Stimulated activated CD8-positive, alpha-beta memory T cell treated with anti-CD3 and anti-CD28 coated beads, Interleukin-4, amount 100 ng/mL, for 48 hours (primary cell): ENCODE measurements around the gene BMPER.
"Not testable (repeated sequence)": the region's sequence is repeated elsewhere in the genome, so short reads cannot be mapped to it uniquely, and the experiment has no call there.

Experiments
- DNase-seq: peaks from one replicate; pipeline ENCODE4 v3.0.0-alpha.2; 2020

The BMPER gene

DNA sequence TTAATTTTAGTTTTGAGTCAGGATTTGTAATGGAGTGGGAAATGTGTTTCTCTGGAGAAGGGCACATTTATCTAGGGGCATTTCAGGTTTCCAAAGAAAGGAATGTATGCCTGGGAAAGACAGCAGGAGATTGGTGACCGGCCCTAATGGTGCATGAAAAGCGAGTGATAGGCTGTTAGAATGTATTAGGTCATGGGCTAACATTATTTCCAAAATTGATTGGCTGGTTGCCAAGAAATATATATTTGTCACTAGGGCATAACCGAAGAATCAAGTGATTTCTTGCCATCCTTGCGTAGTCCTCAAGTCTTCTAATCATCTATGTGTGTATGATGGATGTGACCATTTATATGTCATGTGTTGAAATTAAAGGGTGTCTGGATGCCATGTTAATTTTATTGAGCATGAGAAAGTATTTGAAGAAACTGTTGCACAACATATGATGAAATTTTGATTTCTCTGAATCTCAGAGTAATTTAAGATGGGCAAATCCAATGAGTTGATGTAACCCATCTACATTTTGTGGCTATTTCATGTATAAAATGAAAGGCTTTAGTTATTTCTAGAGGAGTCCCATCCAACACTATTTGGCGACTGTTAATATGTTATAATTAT lies 248.4 kb downstream of the BMPER start:
- no peak for DNase-seq

DNA sequence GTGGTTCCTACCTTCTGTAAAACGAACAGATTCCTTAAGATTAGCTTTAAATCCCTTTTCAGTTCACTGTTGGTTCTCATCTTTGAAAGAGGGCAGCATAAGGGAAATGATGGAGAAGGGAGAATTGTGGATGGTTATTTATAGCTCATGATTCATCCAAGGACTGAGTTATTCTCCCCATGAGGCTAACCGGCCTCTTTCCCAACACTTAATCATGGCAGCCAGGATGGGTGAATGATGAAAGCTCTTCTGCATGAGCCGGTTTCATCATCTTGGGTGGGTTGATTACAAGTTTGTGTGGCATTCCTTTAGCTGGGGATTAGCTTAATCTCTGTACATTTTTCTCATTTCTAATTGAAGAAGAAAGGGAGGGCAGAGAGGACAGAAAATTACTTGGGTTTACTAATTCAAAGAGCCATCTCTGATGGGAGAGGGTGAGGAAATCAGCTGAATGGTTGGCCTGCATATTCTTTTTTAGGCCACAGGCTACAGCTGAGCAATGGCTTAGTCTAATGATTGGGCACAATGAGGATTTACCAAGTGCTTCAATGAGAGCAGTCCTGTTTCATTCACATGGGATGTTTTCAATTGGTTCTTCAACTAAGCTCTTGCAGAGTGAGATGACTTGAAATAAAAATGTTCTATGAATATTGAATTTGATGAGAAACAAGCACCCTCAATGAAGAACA lies 250.0 kb downstream of the BMPER start:
- DNase-seq = no peak

DNA sequence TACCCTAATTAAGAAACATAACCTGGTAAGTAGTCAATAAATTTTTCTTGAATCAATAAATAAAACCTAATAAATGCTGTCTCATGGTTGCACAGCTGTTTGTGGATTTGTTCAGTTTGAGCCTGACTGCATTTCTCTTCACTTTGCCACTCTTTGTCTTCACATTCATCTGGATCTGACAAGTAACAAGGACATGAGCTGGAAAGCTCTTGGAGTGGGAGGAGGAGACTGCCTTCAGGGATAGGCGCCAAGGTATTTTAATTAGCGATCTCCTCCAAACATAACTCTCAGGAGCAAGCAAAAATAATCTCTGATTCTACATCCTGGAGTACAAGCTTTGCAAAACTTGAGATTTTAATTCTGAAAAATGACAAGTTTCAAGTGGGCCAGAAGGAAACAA lies 251.0 kb downstream of the BMPER start:
- no peak for DNase-seq

DNA sequence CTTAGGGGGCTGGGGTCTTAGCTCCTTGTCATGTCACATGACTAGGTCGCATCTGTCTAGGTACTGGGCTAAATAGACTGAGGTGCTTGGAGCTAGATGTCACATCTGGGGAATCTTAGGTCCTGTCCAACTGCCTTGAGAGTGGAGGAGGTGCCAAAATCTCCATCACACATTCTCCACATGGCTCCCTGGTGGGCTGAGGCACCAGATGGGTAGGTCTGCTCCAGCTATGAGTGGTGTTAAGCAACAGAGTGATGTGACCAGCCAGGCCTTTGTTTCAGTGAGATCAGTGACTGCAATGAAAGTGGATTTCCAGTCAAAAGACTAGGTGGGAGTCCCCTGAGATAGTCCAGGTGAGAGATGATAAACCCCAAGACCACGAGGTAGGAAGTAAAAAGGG lies 251.8 kb downstream of the BMPER start:
- DNase-seq = no peak

DNA sequence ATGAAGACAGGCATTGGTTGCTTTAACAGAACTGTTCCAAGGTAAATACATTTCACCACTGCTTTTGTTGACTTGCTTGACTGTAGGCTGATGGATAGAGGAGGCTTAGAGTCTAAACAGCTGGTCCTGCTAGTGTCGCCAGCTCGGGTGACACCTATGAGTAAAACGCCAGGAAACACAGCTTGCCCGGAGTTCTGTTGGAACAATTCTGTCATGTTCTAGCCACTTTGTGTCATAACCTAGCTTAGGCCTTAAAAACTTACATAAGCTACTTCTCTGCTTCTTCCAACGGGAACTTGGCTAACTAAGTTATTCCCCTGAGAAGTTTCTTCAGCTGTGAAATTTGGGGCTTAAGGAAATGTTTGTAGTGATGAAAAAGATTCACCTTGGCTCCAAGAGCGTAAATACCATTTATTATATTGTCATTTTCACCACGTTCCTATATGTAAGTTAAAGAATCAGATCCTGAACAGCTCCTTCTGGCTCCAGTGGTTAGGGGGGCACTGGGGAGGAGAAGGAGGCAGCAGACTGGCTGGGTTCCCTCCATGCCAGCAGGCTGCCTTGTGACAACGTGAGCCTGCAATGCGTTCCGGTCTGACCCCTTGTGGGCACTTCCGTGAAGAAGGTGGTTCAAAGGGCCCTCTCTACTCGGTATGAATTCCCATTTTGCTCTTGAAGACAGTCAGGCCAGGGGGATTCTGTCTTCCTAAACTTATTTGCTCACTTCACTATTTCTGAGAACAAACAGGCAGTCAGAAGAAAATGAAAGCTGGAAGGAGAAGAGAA lies 253.2 kb downstream of the BMPER start:
- no peak for DNase-seq

DNA sequence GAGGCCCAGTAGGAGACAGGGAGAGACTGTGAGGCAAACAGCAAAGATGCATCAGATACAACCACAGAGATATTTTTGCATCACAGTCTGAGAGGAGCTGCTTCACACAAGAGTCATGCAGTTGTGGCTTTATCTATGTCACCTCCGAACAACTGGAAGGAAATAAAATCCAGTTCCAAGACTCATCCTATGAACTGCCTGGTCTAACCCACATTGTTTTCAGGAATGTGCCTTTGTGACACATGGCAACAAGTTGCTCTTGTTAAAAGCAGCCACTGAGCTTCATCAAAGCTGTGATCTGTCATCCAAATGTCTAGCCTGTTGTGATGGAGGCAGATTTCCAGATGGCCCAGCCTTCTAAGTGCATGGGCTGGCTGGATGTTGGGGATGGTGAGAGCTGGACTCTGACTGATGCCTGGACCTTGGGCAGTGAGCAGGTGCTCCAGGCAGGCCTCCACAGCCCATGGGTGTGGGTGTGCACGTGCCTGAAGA lies 255.0 kb downstream of the BMPER start:
- no peak for DNase-seq

DNA sequence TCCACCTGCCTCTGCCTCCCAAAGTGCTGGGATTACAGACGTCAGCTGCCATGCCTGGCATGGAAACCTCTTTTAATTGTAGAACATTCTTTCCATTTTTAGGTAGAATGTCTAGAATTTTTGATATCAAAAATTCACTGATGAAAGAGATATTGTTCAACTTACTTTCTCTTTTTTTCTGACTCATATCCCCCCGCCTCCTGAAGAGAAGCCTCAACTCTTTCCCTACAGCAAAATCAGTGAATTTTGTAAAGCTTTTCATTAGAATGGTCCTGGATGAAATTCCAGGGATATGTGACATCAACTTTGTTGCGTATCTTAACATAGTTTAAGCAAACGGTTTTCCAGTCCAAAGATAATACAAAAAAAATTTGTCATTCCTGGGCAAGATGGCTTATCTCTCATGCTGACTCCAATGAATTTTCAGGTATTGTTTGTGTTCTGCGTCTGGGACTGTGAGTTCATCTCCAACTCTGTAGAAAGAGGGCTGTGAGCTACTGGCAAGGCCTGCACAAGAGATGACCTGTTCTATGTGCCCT lies 256.8 kb downstream of the BMPER start:
- DNase-seq = no peak

DNA sequence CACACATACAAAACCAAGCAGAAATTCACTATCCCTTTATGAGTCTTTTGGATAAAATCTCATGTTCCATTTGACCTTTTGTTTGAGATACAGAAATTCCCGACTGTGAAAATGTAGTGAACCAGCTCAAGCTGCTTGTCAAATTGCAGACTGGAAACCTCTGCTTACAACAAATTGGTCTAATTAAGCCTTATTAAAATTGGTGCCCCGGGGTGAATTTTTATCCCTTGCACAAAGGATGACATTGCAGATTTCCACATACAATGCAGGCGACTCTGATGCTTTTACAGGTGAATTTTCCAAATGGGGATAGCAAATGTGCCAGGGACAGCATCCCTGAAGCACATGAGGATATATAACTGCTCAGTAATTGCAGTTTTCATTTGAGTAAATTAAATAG lies 257.3 kb downstream of the BMPER start:
- no peak for DNase-seq

DNA sequence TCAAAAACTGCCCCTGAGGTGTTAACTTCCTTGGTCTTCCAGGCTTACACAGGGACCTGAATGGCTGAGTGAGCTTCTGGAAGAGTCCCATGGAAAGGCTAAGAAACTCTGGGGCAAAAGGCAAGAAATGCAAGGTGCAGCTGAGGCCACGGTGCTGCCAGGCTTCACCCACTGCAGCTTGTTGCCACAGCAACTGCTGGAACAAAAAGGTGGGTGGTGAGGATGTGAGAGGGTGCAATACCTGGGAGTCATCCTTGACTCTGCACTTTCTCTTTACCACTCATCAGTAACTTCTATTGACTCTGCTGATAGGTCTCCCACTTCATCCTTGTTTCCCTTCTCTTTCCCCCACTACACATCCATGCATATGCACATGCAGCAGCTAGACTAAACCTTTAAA lies 258.6 kb downstream of the BMPER start:
- DNase-seq = no peak

DNA sequence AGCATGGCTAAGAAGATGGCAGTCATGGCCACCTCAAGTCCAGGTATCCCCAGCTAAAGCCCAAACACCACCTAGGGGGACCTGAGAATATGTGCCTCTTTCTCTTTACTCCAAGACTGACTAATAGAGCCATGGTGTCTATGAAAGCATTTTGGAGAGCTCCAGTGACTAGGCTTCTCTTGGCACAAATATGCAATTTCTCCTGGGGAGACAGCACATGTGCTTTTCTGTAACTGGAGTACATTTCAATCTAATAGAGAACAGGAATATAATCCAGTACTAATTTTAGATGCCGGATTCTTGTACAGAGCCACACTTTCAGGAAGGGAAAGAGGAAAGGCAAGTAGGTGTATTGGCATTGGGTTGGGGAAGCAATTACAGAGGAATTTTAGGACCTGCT lies 260.1 kb downstream of the BMPER start:
- DNase-seq = no peak

DNA sequence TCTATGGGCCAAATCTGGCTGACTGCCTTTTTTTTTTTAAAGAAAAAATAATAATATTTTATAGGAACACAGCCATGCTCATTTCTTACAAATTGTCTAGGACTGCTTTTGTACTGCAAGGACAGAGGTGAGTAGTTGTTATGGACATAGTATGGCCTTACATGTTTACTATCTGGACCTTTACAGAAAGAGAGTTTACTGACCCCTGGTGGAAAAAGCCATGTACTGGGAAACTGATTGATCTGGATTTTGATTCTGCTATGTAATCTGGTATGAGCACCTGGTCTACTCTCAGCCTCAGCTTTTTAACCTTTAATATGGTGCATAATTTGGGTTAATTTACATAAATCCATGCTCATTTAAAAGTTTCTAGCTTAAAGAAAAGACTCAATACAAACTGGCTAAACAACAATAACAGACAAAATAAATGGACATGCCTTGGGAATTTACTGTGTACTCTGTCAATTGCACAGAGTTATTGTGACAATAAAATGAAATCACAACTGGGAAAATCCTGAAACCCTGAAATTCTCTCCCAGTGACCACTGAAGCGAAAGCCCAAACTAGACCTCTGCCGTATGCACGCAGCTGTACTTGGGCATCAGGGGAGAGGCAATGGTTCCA lies 260.7 kb downstream of the BMPER start:
- no peak for DNase-seq

DNA sequence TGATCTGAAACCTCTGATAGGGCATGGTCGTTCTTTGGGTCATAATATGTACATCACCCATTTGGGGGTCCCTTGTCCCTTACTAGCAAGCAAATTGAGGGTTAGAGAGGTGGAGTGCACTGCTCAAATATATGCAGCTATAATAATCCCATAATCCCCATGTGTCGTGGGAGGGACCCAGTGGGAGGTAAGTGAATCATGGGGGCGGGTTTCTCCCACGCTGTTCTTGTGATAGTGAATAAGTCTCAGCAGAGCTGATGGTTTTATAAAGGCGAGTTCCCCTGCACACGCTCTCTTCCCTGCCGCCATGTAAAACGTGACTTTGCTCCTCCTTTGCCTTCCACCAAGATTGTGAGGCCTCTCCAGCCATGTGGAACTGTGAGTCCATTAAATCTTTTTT lies 262.7 kb downstream of the BMPER start:
- no peak for DNase-seq

DNA sequence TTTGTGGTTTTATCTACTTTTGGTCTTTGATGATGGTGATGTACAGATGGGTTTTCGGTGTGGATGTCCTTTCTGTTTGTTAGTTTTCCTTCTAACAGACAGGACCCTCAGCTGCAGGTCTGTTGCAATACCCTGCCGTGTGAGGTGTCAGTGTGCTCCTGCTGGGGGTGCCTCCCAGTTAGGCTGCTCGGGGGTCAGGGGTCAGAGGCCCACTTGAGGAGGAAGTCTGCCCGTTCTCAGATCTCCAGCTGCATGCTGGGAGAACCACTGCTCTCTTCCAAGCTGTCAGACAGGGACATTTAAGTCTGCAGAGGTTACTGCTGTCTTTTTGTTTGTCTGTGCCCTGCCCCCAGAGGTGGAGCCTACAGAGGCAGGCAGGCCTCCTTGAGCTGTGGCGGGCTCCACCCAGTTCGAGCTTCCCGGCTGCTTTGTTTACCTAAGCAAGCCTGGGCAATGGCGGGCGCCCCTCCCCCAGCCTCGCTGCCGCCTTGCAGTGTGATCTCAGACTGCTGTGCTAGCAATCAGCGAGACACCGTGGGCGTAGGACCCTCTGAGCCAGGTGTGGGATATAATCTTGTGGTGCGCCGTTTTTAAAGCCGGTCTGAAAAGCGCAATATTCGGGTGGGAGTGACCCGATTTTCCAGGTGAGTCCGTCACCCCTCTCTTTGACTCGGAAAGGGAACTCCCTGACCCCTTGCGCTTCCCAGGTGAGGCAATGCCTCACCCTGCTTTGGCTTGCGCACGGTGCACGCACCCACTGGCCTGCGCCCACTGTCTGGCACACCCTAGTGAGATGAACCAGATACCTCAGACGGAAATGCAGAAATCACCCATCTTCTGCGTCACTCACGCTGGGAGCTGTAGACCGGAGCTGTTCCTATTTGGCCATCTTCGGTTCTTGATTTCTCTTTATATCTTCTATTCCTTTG lies 269.6 kb downstream of the BMPER start:
- not testable (repeated sequence) for DNase-seq

DNA sequence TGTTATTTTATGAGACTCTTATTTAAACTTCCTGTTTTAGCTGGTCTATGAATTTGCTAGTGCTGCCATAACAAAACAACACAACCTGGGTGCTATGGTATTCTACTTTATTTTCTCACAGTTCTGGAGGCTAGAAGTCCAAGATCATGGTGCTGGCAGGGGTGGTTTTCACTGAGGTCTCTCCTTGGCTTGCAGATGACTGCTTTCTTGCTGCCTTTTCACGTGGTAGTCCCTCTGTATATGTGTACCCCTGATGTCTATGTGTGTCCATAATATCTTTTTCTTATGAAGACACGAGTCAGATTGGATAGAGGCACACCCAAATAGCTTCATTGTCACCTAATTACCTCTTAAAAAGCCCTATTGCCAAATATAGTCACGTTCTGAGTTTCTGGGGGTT lies 270.5 kb downstream of the BMPER start:
- no peak for DNase-seq

DNA sequence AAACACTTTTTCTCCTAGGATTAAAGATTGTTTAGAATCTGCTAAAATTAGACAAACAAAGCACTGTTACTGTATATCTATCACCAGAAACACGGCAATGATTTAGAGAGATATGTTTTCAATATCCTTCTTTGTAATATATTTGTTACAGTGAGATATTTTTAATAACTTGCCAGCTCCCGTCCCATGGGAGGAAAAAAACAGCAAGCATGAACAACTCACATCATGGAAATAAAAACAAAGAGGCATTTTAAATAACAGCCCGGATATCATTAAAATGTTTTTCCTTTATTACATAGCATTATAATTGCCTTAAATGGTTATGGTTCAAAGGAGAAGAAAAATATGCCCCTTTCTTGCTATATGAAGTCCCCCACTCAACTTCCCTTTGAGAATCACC lies 272.1 kb downstream of the BMPER start:
- DNase-seq = no peak

DNA sequence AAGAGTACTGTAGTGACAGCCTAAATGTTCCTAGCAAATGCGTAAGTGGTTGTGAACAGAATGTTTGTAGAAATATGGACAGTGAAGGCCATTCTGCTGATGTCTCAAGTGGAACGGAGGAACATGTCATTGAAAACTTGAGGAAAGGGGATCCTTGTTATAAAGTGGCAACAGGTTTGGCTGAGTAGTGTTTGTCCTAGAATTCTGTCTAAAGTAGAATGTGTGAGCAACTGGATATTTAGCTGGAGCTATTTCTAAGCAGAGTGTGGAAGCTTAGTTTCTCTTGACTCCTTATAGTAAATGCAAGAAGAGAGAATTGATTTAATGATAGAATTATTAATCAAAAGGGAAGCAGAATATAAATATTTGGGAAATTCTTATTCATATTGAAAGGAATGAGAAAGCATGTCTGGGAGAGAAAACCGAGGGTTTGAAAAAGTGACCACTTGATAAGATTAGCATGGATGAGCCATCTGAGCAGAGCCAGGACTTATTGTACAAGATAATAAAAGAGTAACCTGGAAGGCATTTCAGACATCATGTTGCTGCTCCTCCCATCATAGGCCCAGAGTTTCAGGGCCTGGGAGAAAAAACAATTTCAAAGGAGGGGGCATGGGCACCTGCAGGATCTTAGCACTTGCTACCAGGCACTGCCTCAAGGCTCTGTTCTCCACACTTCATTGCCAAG lies 276.1 kb downstream of the BMPER start:
- DNase-seq = no peak

DNA sequence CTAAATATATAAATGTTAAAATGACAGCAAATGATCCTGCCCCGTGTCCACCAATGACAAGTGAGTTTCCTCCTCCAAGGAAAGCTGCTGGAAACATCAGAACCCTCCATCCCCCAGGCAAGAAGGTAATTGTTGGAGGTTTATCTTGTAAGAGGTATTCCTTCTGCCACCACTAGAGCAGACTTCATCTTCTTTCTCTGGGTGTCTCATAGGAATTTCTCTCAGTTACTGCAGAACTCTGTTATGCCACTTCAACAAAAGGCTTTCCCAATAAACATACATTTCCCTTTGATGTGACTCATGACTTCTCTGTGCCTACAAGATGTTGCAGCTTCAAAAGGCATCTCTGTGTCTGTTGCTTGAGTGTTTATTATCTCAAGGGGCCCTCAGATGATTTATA lies 279.1 kb downstream of the BMPER start:
- no peak for DNase-seq

DNA sequence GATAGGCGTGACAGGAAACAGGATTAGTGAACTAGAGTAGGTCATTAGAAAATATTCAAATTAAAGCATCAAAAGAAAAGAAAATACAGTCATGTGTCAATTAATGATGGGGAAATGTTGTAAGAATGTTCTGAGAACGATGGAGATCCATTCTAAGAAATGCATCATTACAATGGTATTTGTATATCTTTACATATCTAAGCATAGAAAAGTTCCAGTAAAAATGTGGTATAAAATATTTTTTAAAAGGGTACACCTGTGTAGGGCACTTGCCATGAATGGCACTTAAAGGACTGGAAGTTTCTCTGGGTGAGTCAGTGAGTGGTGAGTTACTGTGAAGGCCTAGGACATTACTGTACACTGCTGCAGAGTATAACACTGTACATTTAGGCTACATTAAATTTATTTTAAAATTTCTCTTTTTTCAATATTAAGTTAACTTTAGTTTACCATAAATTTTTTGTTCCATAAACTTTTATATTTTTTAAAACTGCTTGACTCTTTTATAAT lies 282.5 kb downstream of the BMPER start:
- no peak for DNase-seq

DNA sequence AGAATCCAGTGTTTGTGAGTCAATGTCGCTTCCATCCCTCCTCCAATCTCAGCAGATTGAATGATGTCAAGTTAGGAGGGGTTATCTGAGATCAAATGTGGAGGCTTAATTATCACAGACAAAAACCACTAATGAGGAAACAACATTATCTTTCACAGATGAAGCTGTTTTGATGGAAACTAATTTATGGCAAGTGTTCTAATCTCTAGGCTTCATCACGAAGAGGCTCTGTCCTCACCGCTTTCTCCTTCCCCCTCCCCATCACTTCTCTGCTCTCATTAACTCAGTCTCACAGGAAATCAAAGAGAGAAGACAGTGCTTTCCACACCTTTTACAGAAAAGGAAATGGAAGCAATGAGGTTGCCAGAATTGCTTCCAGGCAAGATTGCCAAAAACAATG lies 283.7 kb downstream of the BMPER start:
- no peak for DNase-seq

DNA sequence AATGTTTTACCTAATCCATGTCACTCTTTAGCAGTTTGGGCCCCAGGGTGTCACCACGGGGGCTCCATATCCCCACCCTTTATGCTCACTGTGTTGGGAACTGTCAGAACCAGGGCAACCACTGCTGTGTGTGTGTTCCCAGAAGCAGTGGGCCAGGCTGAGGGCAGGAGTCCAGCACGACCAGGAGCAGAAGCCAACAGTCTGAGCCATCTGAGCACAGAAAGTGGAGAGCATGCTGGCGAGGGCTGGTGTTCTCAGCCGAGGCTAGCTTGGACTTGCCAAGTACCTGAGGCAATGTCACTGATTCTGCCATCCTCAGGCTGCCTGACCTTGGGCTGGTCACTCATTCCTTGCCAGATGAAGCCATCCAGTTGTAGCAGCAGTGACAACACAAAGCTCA lies 285.0 kb downstream of the BMPER start:
- DNase-seq = no peak

DNA sequence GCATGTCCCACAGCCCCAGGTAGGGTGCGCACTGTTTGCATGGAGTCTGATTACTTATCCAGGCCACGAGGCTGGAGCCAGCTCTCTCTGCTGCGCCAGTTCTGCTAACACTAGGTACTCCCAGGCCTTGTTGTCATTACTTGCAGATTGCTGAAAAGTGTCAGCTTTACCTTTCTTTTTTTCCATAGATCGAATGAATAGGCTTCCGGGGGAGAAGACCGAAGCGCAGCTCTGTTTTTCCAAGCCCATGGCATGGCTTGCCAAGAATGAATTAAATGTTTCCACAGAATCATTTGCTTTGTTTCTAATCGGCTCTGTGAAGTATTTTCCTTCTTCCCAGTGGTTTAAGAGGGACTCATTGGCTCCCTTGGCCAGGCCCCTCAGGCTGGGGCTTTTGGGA lies 285.8 kb downstream of the BMPER start:
- no peak for DNase-seq
